Epithelial cell of esophagus (primary cell): Measurements from ENCODE around the gene VPS37B.
"Not testable (repeated sequence)": the region's sequence is repeated elsewhere in the genome, so short reads cannot be mapped to it uniquely, and the experiment has no call there.

ENCODE experiments used
- DNase-seq: peaks from one replicate; pipeline ENCODE4 v3.0.0; 2010; ENCODE audit warnings: low read depth
- H3K4me3 ChIP-seq: 2 replicates; pipeline ENCODE4 v1.5.1; 2011; ENCODE audit warnings: mild to moderate bottlenecking, low read length, control low read depth
- CTCF ChIP-seq: IDR thresholded peaks from 2 replicates; pipeline ENCODE4 v1.5.1; 2011; ENCODE audit warnings: low read depth, mild to moderate bottlenecking, low read length, control low read depth, inconsistent platforms; ENCODE audit not compliant: insufficient read depth; ENCODE audit errors: missing control alignments

Gene VPS37B

GRCh38 chr12:122908915-122909314 is 13.0 kb upstream of the VPS37B start:
- no peak for TF ChIP-seq CTCF
- DNase-seq = no peak
- no peak overlapping the region for H3K4me3 ChIP-seq

- not testable (repeated sequence) for DNase-seq, H3K4me3 ChIP-seq
These were observed 9.3 kb upstream of the VPS37B start for GRCh38 chr12:122905258-122905657.

GRCh38 chr12:122903693-122904034 is 7.7 kb upstream of the VPS37B start:
- no peak for TF ChIP-seq CTCF
- no peak for DNase-seq
- H3K4me3 ChIP-seq = no peak overlapping the region

DNA sequence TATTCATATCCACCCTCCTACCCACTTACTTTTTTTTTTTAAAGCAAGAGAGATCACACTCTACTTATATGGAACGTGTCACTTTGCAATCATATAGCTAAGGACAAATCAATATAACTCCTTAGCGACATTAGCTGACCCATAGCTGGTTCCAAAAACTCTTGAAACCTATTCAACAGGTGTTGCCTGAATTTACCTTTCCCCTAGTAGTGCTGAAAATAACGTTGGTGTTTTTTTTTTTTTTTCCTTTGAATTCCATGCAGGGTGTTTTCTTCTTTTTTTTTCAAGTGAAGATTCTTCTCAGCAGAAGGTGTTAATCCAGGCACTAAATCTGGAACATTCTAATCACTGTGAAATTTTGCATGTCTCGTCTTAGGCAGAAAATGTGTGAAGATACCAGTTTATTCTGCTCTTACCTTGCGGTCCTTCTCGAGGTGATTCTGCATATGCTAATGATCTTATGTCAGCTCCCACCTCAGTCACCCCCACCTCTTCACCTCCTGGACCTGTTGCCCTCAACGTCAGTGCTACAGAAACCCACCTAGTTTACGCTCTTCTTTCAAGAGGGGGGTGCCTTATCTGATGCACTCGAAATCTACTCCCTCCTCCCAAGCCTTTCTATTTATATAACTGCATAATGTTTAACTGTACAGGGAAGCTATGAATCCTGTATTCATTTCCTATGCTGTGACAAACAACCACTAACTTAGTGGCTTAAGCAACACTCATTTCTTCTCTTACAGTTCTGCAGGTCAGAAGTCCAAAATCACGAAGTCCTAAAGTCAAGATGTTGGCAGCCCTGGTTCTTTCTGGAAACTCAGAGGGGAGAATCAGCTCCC is 7.1 kb upstream of the VPS37B start:
- no peak for DNase-seq
- TF ChIP-seq CTCF = no peak
- no peak overlapping the region for H3K4me3 ChIP-seq

GRCh38 chr12:122899887-122900286 is 4.0 kb upstream of the VPS37B start:
- no peak for DNase-seq
- no peak overlapping the region for H3K4me3 ChIP-seq
- no peak for TF ChIP-seq CTCF

- no peak overlapping the region for H3K4me3 ChIP-seq
- no peak for TF ChIP-seq CTCF
- no peak for DNase-seq
These were observed 738 bp upstream of the VPS37B start for GRCh38 chr12:122896662-122897061.

- no peak for TF ChIP-seq CTCF
- peak overlapping the region; percentile 100 for H3K4me3 ChIP-seq
- DNase-seq = no peak
These were observed 612 bp downstream of the VPS37B start for GRCh38 chr12:122895320-122895703.
